ENCODE data around the gene CAMK2B. TPM values are rescaled to one million over a fixed set of nuclear protein-coding genes. Genes with fewer than 3 reads are reported as not detected.

The CAMK2B gene
- total and polyA plus RNA-seq, 4 donors, result 2.4 to 12.8 (median 4.4) TPM; not detected in 1

DNA sequence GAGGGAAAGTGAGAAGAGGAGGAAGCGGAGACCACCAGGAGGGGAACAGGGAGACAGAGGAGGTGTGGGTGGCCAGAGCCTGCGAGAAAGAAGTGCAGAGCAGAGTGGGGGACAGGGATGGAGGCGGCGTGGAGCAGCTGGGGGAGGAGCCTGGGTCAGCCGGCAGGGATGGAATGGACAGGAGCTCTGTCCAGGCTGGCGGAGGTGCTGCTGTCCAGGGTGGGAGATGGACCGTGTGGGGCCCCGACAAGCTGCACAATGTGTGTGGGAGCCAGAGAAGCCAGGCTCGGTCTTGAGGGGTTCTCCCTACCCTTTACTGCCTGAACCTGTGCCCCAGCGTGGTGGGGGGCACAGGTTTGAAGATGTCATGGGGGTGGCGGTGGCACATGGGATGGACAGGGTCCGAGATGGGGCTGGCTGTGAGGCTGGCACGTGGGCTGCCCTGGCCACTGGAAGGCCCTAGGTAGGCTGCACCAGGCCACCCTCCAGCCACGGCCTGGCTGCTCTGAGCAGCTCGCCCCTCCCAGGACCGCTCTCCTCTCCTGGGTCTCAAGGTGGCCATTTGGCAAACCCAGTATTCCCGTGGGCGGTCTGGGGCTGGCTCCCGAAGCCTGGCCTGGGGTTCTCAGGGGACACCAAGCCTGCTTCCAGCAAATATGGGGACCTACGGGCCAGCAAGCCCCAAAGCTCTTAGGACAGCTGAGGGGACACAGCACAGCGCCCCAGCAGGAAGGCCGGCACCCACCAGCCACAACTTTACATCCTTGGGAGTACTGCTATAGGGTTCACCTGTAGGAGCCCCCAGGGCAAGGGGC, 92.3 kb downstream of the CAMK2B start:
- Histone ChIP-seq H3K4me1 (ENCODE audit: control insufficient read depth in 1 of 2, insufficient read depth in 2 of 2, low read length in 2 of 2) (no peaks in the 10 kb centered on the region), H3K36me3 (ENCODE audit: control insufficient read depth in 1 of 2, insufficient read depth in 2 of 2, low read length in 1 of 2) (no peaks in the 10 kb centered on the region), H3K9me3 (ENCODE audit: control insufficient read depth, low read length) (no peaks in the 10 kb centered on the region), H3K27me3 (ENCODE audit: control insufficient read depth in 1 of 2, insufficient read depth in 2 of 2, low read length in 1 of 2) (no peaks in the 10 kb centered on the region), H3K4me3 (ENCODE audit: low read length in 2 of 2) (no peak overlapping the region), H3K27ac (ENCODE audit: low read depth in 1 of 2, low read length in 2 of 2) (no peak overlapping the region)
- 81 to 86% methylated on average over 21 to 22 of the region's 22 CpGs for WGBS, 2 donors
- ATAC-seq (ENCODE audit: low FRiP score) (no peak), DNase-seq (no peak)
- intact Hi-C loops (cut with DNase I), result no loop called here

DNA sequence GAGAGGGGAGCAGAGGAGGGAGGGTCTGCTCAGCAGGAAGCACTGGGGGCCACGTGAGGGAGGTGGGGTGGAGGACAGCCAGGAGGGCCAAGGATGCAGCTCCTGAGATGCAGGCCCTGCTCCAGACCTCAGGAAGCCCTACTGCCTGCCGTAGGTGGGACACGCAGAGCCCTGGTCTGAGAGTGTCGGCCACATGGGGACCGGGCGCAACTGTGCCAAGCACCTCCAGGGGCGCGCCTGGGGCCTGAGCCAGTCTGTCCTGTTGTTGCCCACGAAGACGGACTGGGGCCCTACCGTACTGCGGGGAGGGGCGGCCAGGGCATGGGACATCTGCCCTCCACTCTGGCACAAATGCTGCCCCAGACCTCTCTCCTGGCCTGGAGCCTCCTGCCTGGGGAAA, 93.0 kb downstream of the CAMK2B start:
- no peaks in the 10 kb centered on the region for H3K9me3 ChIP-seq (ENCODE audit: control insufficient read depth, low read length)
- H3K4me1 ChIP-seq (ENCODE audit: control insufficient read depth in 1 of 2, insufficient read depth in 2 of 2, low read length in 2 of 2), result no peaks in the 10 kb centered on the region
- H3K36me3 ChIP-seq (ENCODE audit: control insufficient read depth in 1 of 2, insufficient read depth in 2 of 2, low read length in 1 of 2), result no peaks in the 10 kb centered on the region
- ATAC-seq (ENCODE audit: low FRiP score), result no peak
- intact Hi-C loops (cut with DNase I), result no loop called here
- WGBS, 2 donors, result 89 to 92% methylated on average over 13 of the region's 13 CpGs
- DNase-seq, result no peak
- H3K4me3 ChIP-seq (ENCODE audit: low read length in 2 of 2), result no peak overlapping the region
- no peak overlapping the region for H3K27ac ChIP-seq (ENCODE audit: low read depth in 1 of 2, low read length in 2 of 2)
- no peaks in the 10 kb centered on the region for H3K27me3 ChIP-seq (ENCODE audit: control insufficient read depth in 1 of 2, insufficient read depth in 2 of 2, low read length in 1 of 2)

DNA sequence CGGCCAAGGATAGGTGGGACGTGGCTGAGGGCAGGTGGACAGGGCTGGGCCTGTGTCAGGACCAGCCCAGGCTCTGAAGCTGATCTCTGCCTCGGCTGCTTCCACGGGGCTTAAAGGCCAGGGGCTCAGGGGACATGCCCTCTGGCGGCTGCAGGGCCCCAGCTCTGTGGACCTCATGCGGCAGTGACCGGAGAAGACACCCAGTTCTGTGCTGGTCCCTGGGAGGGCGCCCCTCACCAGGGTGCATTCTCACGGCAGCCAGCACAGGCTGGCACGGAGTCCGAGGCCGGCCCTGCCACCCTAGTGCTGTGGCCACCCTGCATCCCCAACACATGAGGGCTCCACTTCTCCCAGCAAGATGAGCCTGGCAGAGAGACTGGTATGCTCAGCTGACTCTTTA, 94.3 kb downstream of the CAMK2B start:
- ATAC-seq (ENCODE audit: low FRiP score), result no peak
- 90% methylated on average over 12 of the region's 12 CpGs for WGBS, 2 donors
- Histone ChIP-seq H3K4me3 (ENCODE audit: low read length in 2 of 2) (no peak overlapping the region), H3K4me1 (ENCODE audit: control insufficient read depth in 1 of 2, insufficient read depth in 2 of 2, low read length in 2 of 2) (no peaks in the 10 kb centered on the region), H3K36me3 (ENCODE audit: control insufficient read depth in 1 of 2, insufficient read depth in 2 of 2, low read length in 1 of 2) (no peaks in the 10 kb centered on the region), H3K27me3 (ENCODE audit: control insufficient read depth in 1 of 2, insufficient read depth in 2 of 2, low read length in 1 of 2) (no peaks in the 10 kb centered on the region), H3K9me3 (ENCODE audit: control insufficient read depth, low read length) (no peaks in the 10 kb centered on the region), H3K27ac (ENCODE audit: low read depth in 1 of 2, low read length in 2 of 2) (no peak overlapping the region)
- DNase-seq, result no peak
- intact Hi-C loops (cut with DNase I), result no loop called here

DNA sequence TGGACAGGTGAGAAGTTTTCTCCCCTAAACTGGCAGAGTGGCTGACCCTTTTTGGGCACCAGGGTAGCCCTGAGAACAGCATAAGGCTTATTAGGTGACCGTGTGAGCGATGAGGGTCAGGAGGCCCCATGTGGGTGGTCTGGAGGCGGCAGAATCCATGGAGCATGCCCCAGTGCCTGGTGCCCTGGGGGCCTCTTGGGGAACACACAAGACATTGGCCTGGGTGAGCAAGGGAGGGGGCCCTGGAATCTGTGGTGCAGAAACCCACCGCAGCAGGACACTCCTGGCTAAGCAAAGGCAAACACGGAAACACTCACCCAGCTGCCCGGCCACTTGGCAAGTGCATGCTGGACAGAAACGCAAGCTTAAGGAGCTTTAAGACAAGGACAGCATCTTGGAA, 95.1 kb downstream of the CAMK2B start:
- no peaks in the 10 kb centered on the region for H3K36me3 ChIP-seq (ENCODE audit: control insufficient read depth in 1 of 2, insufficient read depth in 2 of 2, low read length in 1 of 2)
- WGBS, 2 donors, result 86 to 91% methylated on average over 7 of the region's 7 CpGs
- no peak overlapping the region for H3K27ac ChIP-seq (ENCODE audit: low read depth in 1 of 2, low read length in 2 of 2)
- no peaks in the 10 kb centered on the region for H3K27me3 ChIP-seq (ENCODE audit: control insufficient read depth in 1 of 2, insufficient read depth in 2 of 2, low read length in 1 of 2)
- no peaks in the 10 kb centered on the region for H3K9me3 ChIP-seq (ENCODE audit: control insufficient read depth, low read length)
- intact Hi-C loops (cut with DNase I), result no loop called here
- DNase-seq (no peak), ATAC-seq (ENCODE audit: low FRiP score) (no peak)
- no peak overlapping the region for H3K4me3 ChIP-seq (ENCODE audit: low read length in 2 of 2)
- no peaks in the 10 kb centered on the region for H3K4me1 ChIP-seq (ENCODE audit: control insufficient read depth in 1 of 2, insufficient read depth in 2 of 2, low read length in 2 of 2)

DNA sequence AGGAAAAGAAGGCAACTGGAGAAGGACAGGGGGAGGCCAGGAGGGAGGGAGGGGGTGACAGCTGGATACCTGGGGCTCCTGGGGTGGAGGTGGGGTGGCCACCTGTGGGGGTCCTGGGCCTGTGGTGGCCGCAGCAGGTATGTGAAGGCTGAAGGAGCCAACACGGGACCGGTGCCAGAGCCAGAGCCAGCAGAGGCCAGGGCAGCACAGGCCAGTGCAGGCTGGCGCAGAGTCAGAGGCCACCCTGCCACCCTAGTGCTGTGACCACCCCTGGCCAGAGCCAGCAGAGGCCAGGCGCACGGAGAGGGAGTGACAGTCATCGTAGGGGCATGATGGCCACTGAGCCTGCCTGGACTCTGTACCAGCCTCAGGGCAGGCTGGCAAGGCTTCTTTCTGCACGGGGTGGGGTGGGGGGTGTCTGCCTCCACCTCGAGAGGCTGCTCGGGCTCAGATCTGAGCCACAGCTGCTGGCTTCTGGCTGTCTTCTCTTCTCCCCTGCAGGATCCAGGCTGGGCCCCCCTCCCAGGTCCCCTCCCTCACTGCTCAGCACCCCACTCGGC, 95.8 kb downstream of the CAMK2B start:
- no peaks in the 10 kb centered on the region for H3K27me3 ChIP-seq (ENCODE audit: control insufficient read depth in 1 of 2, insufficient read depth in 2 of 2, low read length in 1 of 2)
- 80% methylated on average over 10 to 11 of the region's 11 CpGs for WGBS, 2 donors
- no peaks in the 10 kb centered on the region for H3K9me3 ChIP-seq (ENCODE audit: control insufficient read depth, low read length)
- H3K4me1 ChIP-seq (ENCODE audit: control insufficient read depth in 1 of 2, insufficient read depth in 2 of 2, low read length in 2 of 2), result no peaks in the 10 kb centered on the region
- H3K36me3 ChIP-seq (ENCODE audit: control insufficient read depth in 1 of 2, insufficient read depth in 2 of 2, low read length in 1 of 2), result no peaks in the 10 kb centered on the region
- ATAC-seq (ENCODE audit: low FRiP score) (no peak), DNase-seq (no peak)
- H3K4me3 ChIP-seq (ENCODE audit: low read length in 2 of 2), result no peak overlapping the region
- no peak overlapping the region for H3K27ac ChIP-seq (ENCODE audit: low read depth in 1 of 2, low read length in 2 of 2)
- intact Hi-C loops (cut with DNase I), result no loop called here

DNA sequence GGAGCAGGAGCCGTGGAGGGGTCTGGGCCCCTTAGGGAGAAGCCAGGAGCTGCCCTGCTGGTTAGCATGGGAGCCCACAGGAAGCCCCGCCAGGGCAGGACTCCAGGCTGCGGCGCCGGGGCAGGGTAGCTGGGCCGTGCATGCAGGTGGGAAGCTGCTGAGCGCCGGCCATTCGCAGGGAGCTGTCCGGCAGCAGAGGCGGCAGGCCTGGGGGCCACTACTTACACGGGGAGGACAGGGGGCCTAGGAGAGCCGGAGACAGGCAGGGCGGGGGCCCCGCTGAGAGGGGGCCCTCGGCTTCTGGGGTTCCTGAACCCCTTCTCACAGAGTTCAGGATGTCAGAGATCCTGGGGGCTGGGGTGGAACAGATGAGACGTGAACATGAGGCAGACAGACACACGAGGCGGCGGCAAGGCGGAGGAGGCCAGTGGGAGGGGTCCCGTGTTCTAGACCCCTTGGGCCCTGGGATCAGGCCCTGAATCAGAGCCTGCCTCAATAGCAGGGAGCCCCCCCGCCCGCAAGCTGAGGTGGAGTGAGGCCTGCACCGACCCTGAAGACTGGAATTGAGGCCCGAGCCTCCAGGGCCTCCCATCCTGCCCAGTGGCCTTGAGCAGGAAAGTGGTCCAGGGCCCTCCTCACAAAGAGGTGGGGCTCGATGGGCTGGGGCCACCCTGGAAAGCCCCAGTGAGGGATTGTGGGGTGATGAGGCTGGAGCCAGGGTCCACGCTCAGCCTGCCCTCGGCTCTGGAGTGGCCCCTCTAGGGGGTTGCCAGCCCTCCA, 96.6 kb downstream of the CAMK2B start:
- intact Hi-C loops (cut with DNase I), result no loop called here
- ATAC-seq (ENCODE audit: low FRiP score), result no peak
- H3K4me1 ChIP-seq (ENCODE audit: control insufficient read depth in 1 of 2, insufficient read depth in 2 of 2, low read length in 2 of 2), result no peaks in the 10 kb centered on the region
- no peak for DNase-seq
- H3K4me3 ChIP-seq (ENCODE audit: low read length in 2 of 2), result no peak overlapping the region
- no peak overlapping the region for H3K27ac ChIP-seq (ENCODE audit: low read depth in 1 of 2, low read length in 2 of 2)
- H3K36me3 ChIP-seq (ENCODE audit: control insufficient read depth in 1 of 2, insufficient read depth in 2 of 2, low read length in 1 of 2), result no peaks in the 10 kb centered on the region
- no peaks in the 10 kb centered on the region for H3K9me3 ChIP-seq (ENCODE audit: control insufficient read depth, low read length)
- whole genome bisulfite sequencing, 2 donors, result 90% methylated on average over 29 of the region's 29 CpGs
- no peaks in the 10 kb centered on the region for H3K27me3 ChIP-seq (ENCODE audit: control insufficient read depth in 1 of 2, insufficient read depth in 2 of 2, low read length in 1 of 2)

DNA sequence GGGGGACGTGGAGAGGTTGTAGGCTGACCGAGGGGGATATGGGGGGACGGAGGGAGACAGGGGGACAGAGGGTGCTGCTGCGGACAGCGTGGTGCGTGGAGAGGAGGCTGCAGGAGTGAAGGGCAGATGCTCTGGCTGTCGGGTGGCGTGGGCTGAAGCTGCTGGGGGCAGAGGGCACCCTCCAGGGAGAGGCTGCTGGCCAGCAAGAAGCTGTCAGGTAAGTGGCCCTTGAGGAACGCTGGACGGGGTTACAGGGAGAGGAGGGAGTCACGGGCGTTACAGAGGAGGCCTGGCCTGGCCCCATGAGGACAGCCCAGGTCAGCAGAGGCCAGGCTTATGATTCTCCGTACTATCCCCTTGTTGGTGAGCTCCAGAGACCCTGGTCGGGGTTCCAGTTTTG, 97.5 kb downstream of the CAMK2B start:
- H3K4me1 ChIP-seq (ENCODE audit: control insufficient read depth in 1 of 2, insufficient read depth in 2 of 2, low read length in 2 of 2), result no peaks in the 10 kb centered on the region
- no peak overlapping the region for H3K27ac ChIP-seq (ENCODE audit: low read depth in 1 of 2, low read length in 2 of 2)
- ATAC-seq (ENCODE audit: low FRiP score) (no peak), DNase-seq (no peak)
- H3K36me3 ChIP-seq (ENCODE audit: control insufficient read depth in 1 of 2, insufficient read depth in 2 of 2, low read length in 1 of 2), result no peaks in the 10 kb centered on the region
- H3K27me3 ChIP-seq (ENCODE audit: control insufficient read depth in 1 of 2, insufficient read depth in 2 of 2, low read length in 1 of 2), result no peaks in the 10 kb centered on the region
- H3K9me3 ChIP-seq (ENCODE audit: control insufficient read depth, low read length), result no peaks in the 10 kb centered on the region
- WGBS, 2 donors, result 83 to 85% methylated on average over 14 of the region's 14 CpGs
- no peak overlapping the region for H3K4me3 ChIP-seq (ENCODE audit: low read length in 2 of 2)
- intact Hi-C loops (cut with DNase I), result no loop called here

DNA sequence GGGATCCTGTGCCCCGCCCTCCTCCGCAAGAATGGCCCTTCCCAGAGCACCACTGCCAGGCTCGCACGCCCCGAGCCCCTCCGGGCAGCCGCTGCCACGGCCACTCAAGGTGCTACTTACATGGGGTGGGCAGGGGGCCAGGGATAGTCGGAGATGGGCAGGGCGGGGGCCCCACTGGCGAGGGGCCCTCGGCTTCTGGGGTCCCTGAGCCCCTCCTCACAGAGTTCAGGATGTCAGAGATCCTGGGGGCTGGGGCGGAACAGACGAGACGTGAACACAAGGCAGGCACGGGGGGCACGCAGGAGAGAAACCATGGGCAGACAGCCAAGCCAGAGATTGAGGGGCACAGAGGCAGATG, 99.0 kb downstream of the CAMK2B start:
- ATAC-seq (ENCODE audit: low FRiP score) (no peak), DNase-seq (no peak)
- no peak overlapping the region for H3K27ac ChIP-seq (ENCODE audit: low read depth in 1 of 2, low read length in 2 of 2)
- intact Hi-C loops (cut with DNase I), result no loop called here
- no peaks in the 10 kb centered on the region for H3K36me3 ChIP-seq (ENCODE audit: control insufficient read depth in 1 of 2, insufficient read depth in 2 of 2, low read length in 1 of 2)
- no peaks in the 10 kb centered on the region for H3K4me1 ChIP-seq (ENCODE audit: control insufficient read depth in 1 of 2, insufficient read depth in 2 of 2, low read length in 2 of 2)
- H3K9me3 ChIP-seq (ENCODE audit: control insufficient read depth, low read length), result no peaks in the 10 kb centered on the region
- WGBS, 2 donors, result 65 to 74% methylated on average over 17 of the region's 17 CpGs
- H3K27me3 ChIP-seq (ENCODE audit: control insufficient read depth in 1 of 2, insufficient read depth in 2 of 2, low read length in 1 of 2), result no peaks in the 10 kb centered on the region
- H3K4me3 ChIP-seq (ENCODE audit: low read length in 2 of 2), result no peak overlapping the region
